ENCODE data around the gene AJM1.

DNA sequence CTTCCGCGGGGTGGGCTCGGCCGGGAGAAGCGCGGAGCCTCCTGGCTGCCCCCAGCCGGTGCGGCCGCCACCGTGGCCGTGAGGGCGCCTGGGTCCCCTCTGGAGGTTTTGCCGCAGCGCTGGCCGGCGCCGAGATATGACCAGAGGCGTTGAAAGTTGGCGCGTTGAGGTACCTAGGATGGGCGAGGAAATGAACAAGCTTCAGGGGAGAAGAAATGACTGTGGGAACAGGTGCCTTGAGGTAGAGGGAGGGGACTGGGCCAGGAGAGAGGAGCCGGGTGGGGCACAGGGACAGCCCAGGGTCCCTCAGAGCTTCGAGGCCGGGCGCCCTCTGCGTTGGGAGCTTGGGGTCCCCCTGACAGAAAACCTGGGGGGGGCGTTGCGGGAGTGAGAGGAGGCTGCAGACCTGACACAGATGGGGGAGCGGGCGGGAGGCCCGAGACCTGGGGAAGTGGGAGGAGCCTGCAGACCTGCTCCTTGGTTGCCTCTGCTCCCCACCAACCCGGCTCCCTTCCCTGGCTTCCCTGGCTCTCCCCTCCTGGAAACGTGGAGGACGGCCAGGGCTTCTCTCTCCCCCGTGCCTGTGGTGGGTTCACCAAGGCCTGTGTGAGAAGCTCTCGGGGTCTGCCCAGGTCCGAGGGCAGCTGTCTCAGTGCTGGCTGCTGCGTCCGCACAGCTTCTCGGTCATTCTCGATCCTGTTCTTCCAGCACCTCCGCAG, 20.3 kb upstream of the AJM1 start:
- TF ChIP-seq, protein P1, sequence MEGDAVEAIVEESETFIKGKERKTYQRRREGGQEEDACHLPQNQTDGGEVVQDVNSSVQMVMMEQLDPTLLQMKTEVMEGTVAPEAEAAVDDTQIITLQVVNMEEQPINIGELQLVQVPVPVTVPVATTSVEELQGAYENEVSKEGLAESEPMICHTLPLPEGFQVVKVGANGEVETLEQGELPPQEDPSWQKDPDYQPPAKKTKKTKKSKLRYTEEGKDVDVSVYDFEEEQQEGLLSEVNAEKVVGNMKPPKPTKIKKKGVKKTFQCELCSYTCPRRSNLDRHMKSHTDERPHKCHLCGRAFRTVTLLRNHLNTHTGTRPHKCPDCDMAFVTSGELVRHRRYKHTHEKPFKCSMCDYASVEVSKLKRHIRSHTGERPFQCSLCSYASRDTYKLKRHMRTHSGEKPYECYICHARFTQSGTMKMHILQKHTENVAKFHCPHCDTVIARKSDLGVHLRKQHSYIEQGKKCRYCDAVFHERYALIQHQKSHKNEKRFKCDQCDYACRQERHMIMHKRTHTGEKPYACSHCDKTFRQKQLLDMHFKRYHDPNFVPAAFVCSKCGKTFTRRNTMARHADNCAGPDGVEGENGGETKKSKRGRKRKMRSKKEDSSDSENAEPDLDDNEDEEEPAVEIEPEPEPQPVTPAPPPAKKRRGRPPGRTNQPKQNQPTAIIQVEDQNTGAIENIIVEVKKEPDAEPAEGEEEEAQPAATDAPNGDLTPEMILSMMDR (IDR thresholded peaks at IDR 0.05): no peak
- no peak for TF ChIP-seq HDAC2 (IDR thresholded peaks at IDR 0.05)
- TF ChIP-seq, protein P2, sequence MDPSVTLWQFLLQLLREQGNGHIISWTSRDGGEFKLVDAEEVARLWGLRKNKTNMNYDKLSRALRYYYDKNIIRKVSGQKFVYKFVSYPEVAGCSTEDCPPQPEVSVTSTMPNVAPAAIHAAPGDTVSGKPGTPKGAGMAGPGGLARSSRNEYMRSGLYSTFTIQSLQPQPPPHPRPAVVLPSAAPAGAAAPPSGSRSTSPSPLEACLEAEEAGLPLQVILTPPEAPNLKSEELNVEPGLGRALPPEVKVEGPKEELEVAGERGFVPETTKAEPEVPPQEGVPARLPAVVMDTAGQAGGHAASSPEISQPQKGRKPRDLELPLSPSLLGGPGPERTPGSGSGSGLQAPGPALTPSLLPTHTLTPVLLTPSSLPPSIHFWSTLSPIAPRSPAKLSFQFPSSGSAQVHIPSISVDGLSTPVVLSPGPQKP (IDR thresholded peaks at IDR 0.05; ENCODE audit: low read depth, low read length): no peak
- TF ChIP-seq MAZ (IDR thresholded peaks at IDR 0.05; ENCODE audit: borderline replicate concordance, low read depth, low read length): no peak
- no peak for TF ChIP-seq POLR2AphosphoS2 (conservative IDR thresholded peaks at IDR 0.05; ENCODE audit: low read length)
- no peak for TF ChIP-seq RARB (CRISPR knock-in tag; IDR thresholded peaks at IDR 0.05)
